Fibroblast of skin of abdomen (primary cell): ENCODE measurements around the gene SLC30A10. TPM values are rescaled to one million over a fixed set of nuclear protein-coding genes. Genes with fewer than 3 reads are reported as not detected.
"Not testable (repeated sequence)": the region's sequence is repeated elsewhere in the genome, so short reads cannot be mapped to it uniquely, and the experiment has no call there.

Source experiments
- DNase-seq: peaks from one replicate; pipeline ENCODE4 v3.0.0-alpha.2; 2013
- polyA plus RNA-seq, 2 experiments: library from polyadenylated mRNA; unstranded; fragments of 120-200 nt; gene quantifications; one replicate each; pipeline ENCODE4 v1.2.1, GENCODE V29; 2013; ENCODE audit not compliant: insufficient read length in 2 of 2

The SLC30A10 gene
- not detected for polyA plus RNA-seq (2013, experiment 1 of 2; ENCODE audit: insufficient read length)
- not detected for polyA plus RNA-seq (2013, experiment 2 of 2; ENCODE audit: insufficient read length)

- DNase-seq: peak; percentile 5
Measured at GRCh38 chr1:219927956-219928790, at the start of gene SLC30A10. Gene SLC30A10, minus strand, starts transcription at chr1:219928557. Its CDS starts 117 bp downstream, at chr1:219928440.

GRCh38 chr1:219973213-219973612 is 44.9 kb upstream of the SLC30A10 start:
- no peak for DNase-seq

GRCh38 chr1:219967361-219967760 is 39.0 kb upstream of the SLC30A10 start:
- no peak for DNase-seq

- DNase-seq: no peak
Measured at GRCh38 chr1:219966071-219966349, 37.7 kb upstream of the SLC30A10 start.

GRCh38 chr1:219965285-219966070 is 37.1 kb upstream of the SLC30A10 start:
- no peak for DNase-seq

GRCh38 chr1:219963432-219963831 is 35.1 kb upstream of the SLC30A10 start:
- no peak for DNase-seq

- no peak for DNase-seq
Measured at GRCh38 chr1:219961684-219962083, 33.3 kb upstream of the SLC30A10 start.

- no peak for DNase-seq
Measured at GRCh38 chr1:219959540-219960203, 31.3 kb upstream of the SLC30A10 start.

- no peak for DNase-seq
Measured at GRCh38 chr1:219958875-219959417, 30.6 kb upstream of the SLC30A10 start.

GRCh38 chr1:219954736-219955421 is 26.5 kb upstream of the SLC30A10 start:
- DNase-seq: no peak

GRCh38 chr1:219954052-219954451 is 25.7 kb upstream of the SLC30A10 start:
- no peak for DNase-seq

- no peak for DNase-seq
Measured at GRCh38 chr1:219952361-219952760, 24.0 kb upstream of the SLC30A10 start.

- DNase-seq: not testable (repeated sequence)
Measured at GRCh38 chr1:219949227-219949626, 20.9 kb upstream of the SLC30A10 start.

GRCh38 chr1:219948766-219949165 is 20.4 kb upstream of the SLC30A10 start:
- DNase-seq: not testable (repeated sequence)

GRCh38 chr1:219945795-219946194 is 17.4 kb upstream of the SLC30A10 start:
- no peak for DNase-seq

GRCh38 chr1:219941179-219942118 is 13.1 kb upstream of the SLC30A10 start:
- DNase-seq: no peak

- DNase-seq: no peak
Measured at GRCh38 chr1:219940707-219941106, 12.3 kb upstream of the SLC30A10 start.

- DNase-seq: peak; percentile 62
Measured at GRCh38 chr1:219938706-219939105, 10.3 kb upstream of the SLC30A10 start.

GRCh38 chr1:219933763-219934162 is 5.4 kb upstream of the SLC30A10 start:
- not testable (repeated sequence) for DNase-seq

GRCh38 chr1:219931033-219931432 is 2.7 kb upstream of the SLC30A10 start:
- no peak for DNase-seq

- no peak for DNase-seq
Measured at GRCh38 chr1:219928791-219929118, 398 bp upstream of the SLC30A10 start.
